Uterus (tissue), 2 donors: ENCODE results near the gene PLAC9.

Experiments used
- POLR2A ChIP-seq, 2 donors: fragments of 450-650 bp; IDR thresholded peaks; one replicate each; pipeline ENCODE4 v1.6.1; 2016; ENCODE audit warnings: antibody characterized with exemption in 2 of 2, mild to moderate bottlenecking in 1 of 2, moderate library complexity in 1 of 2
- TF ChIP-seq, protein P1 (sequence below), 4 experiments: fragments of 200-600 bp in 2 of 4; fragments of 450-650 bp in 2 of 4; sonication (generic) in 2 of 4; IDR thresholded peaks; one replicate each; pipeline ENCODE4 v1.5.1; 2016 to 2019; ENCODE audit warnings: antibody characterized with exemption in 4 of 4, mild to moderate bottlenecking in 2 of 4, moderate library complexity in 1 of 4

DNA sequence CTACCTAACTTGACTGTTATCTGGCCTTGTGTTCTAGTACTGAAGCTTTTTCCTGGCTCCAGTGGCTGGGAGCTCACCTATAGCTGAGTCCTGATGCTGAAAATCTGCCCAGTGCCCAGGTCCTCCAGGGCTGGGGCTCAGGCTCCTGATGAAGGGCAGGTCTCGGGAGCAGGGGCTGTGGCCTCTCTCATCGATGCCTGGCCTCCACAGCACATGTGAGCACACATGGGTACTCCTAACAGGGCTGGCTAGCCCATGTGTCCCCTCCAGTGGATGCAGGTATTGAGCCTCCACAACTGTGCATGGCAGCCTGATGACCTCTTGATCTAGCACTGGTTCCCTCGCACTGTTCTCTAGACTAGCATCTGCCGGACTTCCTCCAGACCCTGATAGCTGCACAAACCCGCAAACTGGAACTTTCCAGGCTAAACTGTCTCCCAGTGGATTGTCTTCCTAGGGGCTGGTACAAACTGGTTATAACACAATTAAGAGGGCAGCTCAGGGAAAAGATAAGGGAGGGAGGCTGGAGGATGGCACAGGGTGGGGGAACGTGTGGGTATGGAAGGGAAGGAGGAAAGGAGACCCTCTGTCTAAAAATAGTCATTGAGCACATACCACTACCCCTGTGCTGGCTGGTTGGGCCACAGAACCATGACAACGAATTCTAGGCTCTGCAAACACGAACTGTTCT is 35.1 kb downstream of the PLAC9 start:
- TF ChIP-seq, protein P1, sequence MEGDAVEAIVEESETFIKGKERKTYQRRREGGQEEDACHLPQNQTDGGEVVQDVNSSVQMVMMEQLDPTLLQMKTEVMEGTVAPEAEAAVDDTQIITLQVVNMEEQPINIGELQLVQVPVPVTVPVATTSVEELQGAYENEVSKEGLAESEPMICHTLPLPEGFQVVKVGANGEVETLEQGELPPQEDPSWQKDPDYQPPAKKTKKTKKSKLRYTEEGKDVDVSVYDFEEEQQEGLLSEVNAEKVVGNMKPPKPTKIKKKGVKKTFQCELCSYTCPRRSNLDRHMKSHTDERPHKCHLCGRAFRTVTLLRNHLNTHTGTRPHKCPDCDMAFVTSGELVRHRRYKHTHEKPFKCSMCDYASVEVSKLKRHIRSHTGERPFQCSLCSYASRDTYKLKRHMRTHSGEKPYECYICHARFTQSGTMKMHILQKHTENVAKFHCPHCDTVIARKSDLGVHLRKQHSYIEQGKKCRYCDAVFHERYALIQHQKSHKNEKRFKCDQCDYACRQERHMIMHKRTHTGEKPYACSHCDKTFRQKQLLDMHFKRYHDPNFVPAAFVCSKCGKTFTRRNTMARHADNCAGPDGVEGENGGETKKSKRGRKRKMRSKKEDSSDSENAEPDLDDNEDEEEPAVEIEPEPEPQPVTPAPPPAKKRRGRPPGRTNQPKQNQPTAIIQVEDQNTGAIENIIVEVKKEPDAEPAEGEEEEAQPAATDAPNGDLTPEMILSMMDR (IDR thresholded peaks at IDR 0.05) = no peak
- TF ChIP-seq POLR2A (IDR thresholded peaks at IDR 0.05) = no peak
